Measurements from ENCODE around the gene ZSCAN31.

- TF ChIP-seq CTCF (IDR thresholded peaks at IDR 0.05; ENCODE audit: control extremely low read depth in 1 of 3, insufficient read depth in 1 of 3, low read depth in 1 of 3, low read length in 3 of 3) (no peak), CEBPB (IDR thresholded peaks at IDR 0.05; ENCODE audit: low read depth, low read length) (no peak)
These were observed 20.7 kb upstream of the ZSCAN31 start for GRCh38 chr6:28356666-28357020.

Data from H1 (cell line).